Colonic mucosa (tissue), 4 donors: ENCODE results near the gene SNX13. TPM values are rescaled to one million over a fixed set of nuclear protein-coding genes. Genes with fewer than 3 reads are reported as not detected.
A peak's percentile ranks its signal among the peaks of the same experiment; 100 is the strongest.

ENCODE experiments used
- DNase-seq: peaks from one replicate; pipeline ENCODE4 v3.0.0-alpha.2; 2020
- H3K27ac ChIP-seq: fragments of 200-600 bp; one replicate; pipeline ENCODE4 v1.8.0; 2021
- H3K27me3 ChIP-seq: fragments of 200-600 bp; one replicate; pipeline ENCODE4 v1.8.0; 2021
- H3K36me3 ChIP-seq: fragments of 200-600 bp; one replicate; pipeline ENCODE4 v1.8.0; 2021
- H3K4me1 ChIP-seq: fragments of 200-600 bp; one replicate; pipeline ENCODE4 v1.8.0; 2021; ENCODE audit warnings: mild to moderate bottlenecking
- H3K4me3 ChIP-seq: fragments of 200-600 bp; one replicate; pipeline ENCODE4 v1.8.0; 2021
- H3K9ac ChIP-seq, 2 donors: one replicate each; pipeline ENCODE4 v1.7.0; 2013; ENCODE audit warnings: control low read depth in 2 of 2, low read depth in 2 of 2, low read length in 2 of 2
- H3K9me3 ChIP-seq: fragments of 200-600 bp; one replicate; pipeline ENCODE4 v1.8.0; 2021
- CTCF ChIP-seq: fragments of 200-600 bp; IDR thresholded peaks from one replicate; pipeline ENCODE4 v1.8.0; 2022; ENCODE audit warnings: antibody characterized with exemption, mild to moderate bottlenecking
- intact Hi-C: fragments of 100-400 bp; cut with DNase I; formaldehyde crosslinking; loops from one replicate; pipeline ENCODE4 v1.14.1; 2022
- total RNA-seq, 2 donors: library from RNA; stranded (reverse); fragmentation: NEBNext Ultra II Directional in 1 of 2; extraction: Animal tissue kit (Norgen Biotek cat#: 25700) in 1 of 2; gene quantifications; one replicate each; pipeline ENCODE4 v1.2.1, GENCODE V29; 2021
- donor health status: healthy.
- donor health status: DM: no; HTN: no; CAD: no.
- donor health status: DM: no; HTN: no; CAD: no.

SNX13 gene
- 10 to 100 TPM; 52.5 to 71.4 TPM for total RNA-seq

GRCh38 chr7:17940302-17940883, at the start of gene SNX13:
Gene SNX13, minus strand, starts transcription at chr7:17940494. Its CDS starts 199 bp downstream, at chr7:17940295.
- intact Hi-C loops: no loop called here
- peak within 1 kb of the TSS; percentile 75 for H3K27ac ChIP-seq
- H3K27me3 ChIP-seq: no peaks in the 10 kb centered on the region
- peak; percentile 92 for DNase-seq
- H3K36me3 ChIP-seq: no peaks in the 10 kb centered on the region
- peak within 1 kb of the TSS; percentile 91 to 96 for H3K9ac ChIP-seq
- no peaks in the 10 kb centered on the region for H3K4me1 ChIP-seq
- no peak for TF ChIP-seq CTCF
- peak within 1 kb of the TSS; percentile 62 for H3K4me3 ChIP-seq
- H3K9me3 ChIP-seq: no peaks in the 10 kb centered on the region

- Histone ChIP-seq H3K4me1 (peaks cover 13% of the 10 kb centered on the region), H3K9me3 (no peaks in the 10 kb centered on the region), H3K9ac (no peak overlapping the region), H3K4me3 (no peak overlapping the region), H3K36me3 (no peaks in the 10 kb centered on the region), H3K27ac (no peak overlapping the region), H3K27me3 (no peaks in the 10 kb centered on the region)
- intact Hi-C loops: no loop called here
- DNase-seq: peak; percentile 60
- no peak for TF ChIP-seq CTCF
Measured at GRCh38 chr7:17989546-17989945, 49.3 kb upstream of the SNX13 start.

GRCh38 chr7:17988858-17989257, 48.6 kb upstream of the SNX13 start:
- H3K4me3 ChIP-seq: no peak overlapping the region
- H3K27me3 ChIP-seq: no peaks in the 10 kb centered on the region
- H3K27ac ChIP-seq: no peak overlapping the region
- no peak for DNase-seq
- intact Hi-C loops: no loop called here
- no peak overlapping the region for H3K9ac ChIP-seq
- no peak for TF ChIP-seq CTCF
- H3K9me3 ChIP-seq: no peaks in the 10 kb centered on the region
- H3K36me3 ChIP-seq: no peaks in the 10 kb centered on the region
- H3K4me1 ChIP-seq: peaks cover 13% of the 10 kb centered on the region

GRCh38 chr7:17988141-17988540, 47.8 kb upstream of the SNX13 start:
- H3K9me3 ChIP-seq: no peaks in the 10 kb centered on the region
- no peaks in the 10 kb centered on the region for H3K27me3 ChIP-seq
- no peak overlapping the region for H3K4me3 ChIP-seq
- peaks cover 13% of the 10 kb centered on the region for H3K4me1 ChIP-seq
- no peaks in the 10 kb centered on the region for H3K36me3 ChIP-seq
- intact Hi-C loops: no loop called here
- no peak for DNase-seq
- no peak for TF ChIP-seq CTCF
- H3K9ac ChIP-seq: no peak overlapping the region
- H3K27ac ChIP-seq: no peak overlapping the region

GRCh38 chr7:17986851-17987250, 46.6 kb upstream of the SNX13 start:
- DNase-seq: no peak
- H3K27ac ChIP-seq: peak overlapping the region; percentile 45
- no peaks in the 10 kb centered on the region for H3K27me3 ChIP-seq
- no peak overlapping the region for H3K4me3 ChIP-seq
- H3K9ac ChIP-seq: no peak overlapping the region
- intact Hi-C loops: no loop called here
- H3K9me3 ChIP-seq: no peaks in the 10 kb centered on the region
- H3K36me3 ChIP-seq: no peaks in the 10 kb centered on the region
- no peak for TF ChIP-seq CTCF
- peaks cover 13% of the 10 kb centered on the region for H3K4me1 ChIP-seq
